GM18867 (cell line): Measurements from ENCODE around the gene HLA-DRA.
A peak's percentile ranks its signal among the peaks of the same experiment; 100 is the strongest.

Experiments
- ATAC-seq: cut with Tn5 transposase; IDR thresholded peaks from one replicate; pipeline ENCODE4 v1.9.1; 2021; ENCODE audit warnings: mild to moderate bottlenecking, moderate library complexity; ENCODE audit not compliant: unreplicated experiment

Gene HLA-DRA

DNA sequence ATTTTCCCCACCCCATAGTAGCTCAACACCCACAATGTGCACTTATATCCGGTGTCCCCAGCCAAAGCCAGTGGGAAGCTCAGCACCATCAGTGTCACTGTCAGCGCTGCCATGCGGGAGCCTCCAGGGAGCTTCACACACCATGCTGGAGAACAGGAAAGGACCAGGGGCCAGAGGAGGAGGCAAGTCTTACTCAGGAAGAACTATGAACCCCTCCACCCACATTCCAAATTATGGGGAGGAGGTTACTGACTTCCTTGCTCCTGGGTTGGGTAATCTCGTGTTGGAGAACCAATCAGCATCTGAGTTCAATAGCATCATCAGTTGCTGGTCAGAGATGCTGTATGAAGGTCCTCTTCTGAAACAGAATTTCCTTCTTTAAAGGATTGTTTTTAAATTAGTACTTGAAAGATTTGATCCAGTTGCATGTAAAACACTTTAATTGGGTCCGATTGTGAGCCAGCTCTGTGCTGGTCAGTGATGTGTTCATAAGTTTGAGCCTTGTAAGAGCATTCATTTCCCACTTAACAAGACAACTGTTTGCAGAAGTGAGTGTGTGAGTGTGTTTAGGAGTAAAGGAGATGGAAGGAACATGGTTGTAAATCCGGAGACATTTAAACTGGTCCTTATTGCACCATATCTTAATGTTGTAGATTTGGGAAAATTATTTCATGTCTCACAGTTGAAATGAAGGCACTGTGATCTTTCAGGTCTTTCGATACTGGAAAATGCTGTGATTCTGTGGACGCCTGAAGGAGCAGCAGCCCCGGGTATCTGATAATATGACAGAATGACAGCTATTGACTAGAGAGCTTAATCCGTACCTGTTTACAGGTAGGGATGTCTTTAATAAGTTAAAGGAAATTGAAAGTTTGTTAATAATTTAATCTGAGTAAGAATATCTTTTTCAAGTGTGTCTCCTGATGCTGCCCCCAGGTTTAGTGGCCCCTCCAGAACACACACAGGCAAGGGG, 34.0 kb downstream of the HLA-DRA start:
- ATAC-seq, result peak; percentile 86

DNA sequence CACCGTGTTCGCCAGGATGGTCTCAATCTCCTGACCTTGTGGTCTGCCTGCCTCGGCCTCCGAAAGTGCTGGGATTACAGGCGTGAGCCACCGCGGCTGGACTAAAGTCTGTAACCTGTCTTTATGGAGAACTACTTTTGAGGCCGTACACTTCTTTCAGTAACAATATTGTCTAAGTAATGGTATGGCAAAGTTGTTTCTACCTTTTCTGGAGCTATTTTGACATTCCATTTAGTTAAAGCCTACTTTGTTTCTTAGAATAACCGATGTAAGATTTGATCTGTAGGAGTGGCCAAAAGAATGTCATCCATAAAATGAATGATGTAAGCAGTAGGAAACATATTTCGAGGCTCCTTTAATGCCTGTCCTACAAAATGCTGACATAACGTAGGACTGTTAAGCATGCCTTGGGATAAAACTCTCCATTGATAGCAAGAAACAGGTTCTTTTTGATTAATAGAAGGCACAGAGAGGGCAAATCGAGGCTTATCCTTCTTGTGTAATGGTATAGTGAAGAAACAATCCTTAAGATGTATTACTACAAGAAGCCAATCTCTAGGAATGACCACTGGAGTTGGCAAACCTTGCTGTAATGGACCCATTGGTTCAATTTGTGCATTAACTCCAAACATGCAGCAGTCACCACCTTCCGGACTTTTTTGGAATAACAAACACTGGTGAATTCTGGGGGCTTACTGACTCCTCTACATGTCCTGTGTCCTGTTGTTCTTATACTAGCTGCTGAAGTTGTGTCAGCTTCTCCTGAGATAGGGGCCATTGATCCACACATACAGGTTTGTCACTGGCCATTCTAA, 35.9 kb downstream of the HLA-DRA start:
- no peak for ATAC-seq

DNA sequence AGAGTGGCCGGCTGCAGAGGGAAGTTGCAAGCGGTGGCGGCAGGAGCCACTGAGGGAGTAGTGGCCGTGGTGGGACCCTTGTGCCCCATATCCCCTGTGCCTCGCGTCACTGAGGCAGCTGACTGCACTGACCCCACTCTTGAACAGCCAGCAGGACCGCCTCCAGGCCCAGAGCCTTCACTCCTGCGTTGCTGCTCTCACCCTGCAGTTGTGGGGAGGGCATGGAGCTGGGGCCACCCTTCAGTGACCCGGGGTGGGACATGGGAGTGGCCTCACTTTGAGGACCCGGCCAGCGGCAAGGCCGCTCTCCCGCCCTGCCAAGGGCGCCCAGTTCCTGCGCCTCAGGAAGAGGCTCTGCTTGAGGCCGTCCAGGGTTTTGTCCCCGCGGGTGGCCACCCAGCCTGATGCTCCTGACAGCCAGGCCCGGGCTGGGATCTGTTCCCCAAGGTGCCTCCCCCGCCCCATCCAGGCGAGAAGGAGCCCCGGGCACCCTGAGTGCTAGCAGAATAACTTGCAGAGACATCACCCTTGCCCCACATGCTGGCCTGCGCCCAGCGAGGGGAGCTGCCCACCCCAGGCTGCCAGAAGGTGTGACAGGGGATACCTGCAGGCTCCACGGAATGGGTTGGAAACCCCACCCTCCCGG, 44.4 kb downstream of the HLA-DRA start:
- no peak for ATAC-seq

DNA sequence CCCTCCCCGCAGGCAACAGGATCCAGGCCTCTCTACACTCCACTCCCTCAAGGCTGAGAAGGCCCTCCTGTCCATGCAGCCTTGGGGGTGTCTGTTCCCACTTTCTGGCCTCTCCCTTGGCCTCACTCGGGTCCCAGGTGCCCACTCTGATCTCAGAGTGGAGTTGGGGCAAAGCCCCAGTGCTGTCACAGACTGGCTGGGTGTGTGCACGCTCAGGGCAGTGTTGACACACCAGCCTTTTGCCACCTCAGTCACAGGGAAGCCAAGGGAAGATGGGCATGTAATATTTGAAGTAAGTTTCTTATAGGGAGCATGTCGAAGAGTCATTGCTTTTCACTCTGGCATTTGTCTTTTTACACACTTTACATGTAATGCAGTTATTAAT, 44.9 kb downstream of the HLA-DRA start:
- no peak for ATAC-seq

DNA sequence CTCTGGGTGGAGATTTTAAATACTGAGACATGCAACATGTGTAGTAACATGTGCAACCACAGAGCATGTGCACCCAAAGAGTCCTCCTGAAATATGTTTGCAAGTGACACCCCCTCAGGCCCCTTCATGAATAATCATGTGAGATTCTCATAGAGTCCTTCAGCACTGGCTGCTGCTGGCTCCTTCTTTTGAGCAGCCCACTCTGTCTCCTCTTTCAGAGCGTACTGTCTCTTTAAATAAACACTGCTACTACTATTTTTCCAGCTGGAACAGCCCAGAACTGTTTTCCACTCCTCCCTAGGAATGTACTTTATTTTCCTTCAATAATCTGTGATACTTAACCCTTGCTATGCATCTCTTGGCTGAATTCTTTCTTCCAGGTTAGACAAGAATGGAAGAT, 48.4 kb downstream of the HLA-DRA start:
- ATAC-seq, result no peak

DNA sequence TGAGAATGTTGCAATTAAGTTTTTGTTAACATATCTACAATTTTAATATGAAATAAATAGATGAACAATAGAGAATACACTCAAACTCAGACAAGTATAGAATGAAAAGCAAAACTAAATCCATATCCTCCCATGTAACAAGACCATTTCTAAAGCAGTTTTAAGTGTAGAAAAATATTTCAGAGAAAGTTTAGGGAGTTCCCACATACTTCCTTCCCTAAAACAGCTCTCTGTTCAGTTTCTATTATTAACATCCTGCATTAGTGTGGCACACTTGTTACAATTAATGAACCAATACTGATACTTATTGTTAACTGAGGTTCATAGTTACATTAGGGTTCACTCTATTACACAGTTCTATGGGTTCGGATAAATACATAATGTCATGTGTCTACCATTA, 52.0 kb downstream of the HLA-DRA start:
- no peak for ATAC-seq

DNA sequence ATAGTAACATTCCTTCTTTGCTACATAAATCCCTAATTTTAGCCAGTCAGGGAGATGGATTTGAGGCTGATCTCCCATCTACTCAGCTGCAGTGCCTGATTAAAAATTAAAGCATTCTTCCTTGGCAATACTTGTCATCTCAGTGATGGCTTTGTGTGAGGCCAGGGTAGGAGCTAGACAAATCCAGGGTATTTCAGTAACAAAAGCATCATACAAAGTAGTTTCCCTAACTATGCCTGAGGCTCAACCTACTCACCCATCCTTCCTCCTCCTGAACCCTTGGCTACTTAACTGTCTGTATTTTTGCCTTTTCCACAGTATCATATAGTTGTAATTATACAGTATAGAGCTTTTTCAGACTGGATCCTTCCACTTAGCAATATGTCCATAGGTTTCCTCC, 52.7 kb downstream of the HLA-DRA start:
- ATAC-seq, result no peak
